HPDE6-E6E7 (cell line): Measurements from ENCODE around the gene AFAP1.

ENCODE experiments used
- DNase-seq: peaks from one replicate; pipeline ENCODE4 v3.0.0; 2011; ENCODE audit warnings: missing footprints; ENCODE audit errors: extremely low spot score

Gene AFAP1

GRCh38 chr4:7864685-7865084 lies 75.0 kb downstream of the AFAP1 start:
- no peak for DNase-seq

GRCh38 chr4:7863911-7864681 lies 75.6 kb downstream of the AFAP1 start:
- DNase-seq = no peak

GRCh38 chr4:7862561-7863192 lies 77.0 kb downstream of the AFAP1 start:
- DNase-seq = no peak

GRCh38 chr4:7861440-7861881 lies 78.2 kb downstream of the AFAP1 start:
- no peak for DNase-seq

- no peak for DNase-seq
Observed at GRCh38 chr4:7860600-7861163, 79.0 kb downstream of the AFAP1 start.

- no peak for DNase-seq
Observed at GRCh38 chr4:7859326-7859725, 80.3 kb downstream of the AFAP1 start.

- DNase-seq = no peak
Observed at GRCh38 chr4:7858498-7858897, 81.2 kb downstream of the AFAP1 start.

- no peak for DNase-seq
Observed at GRCh38 chr4:7857993-7858392, 81.7 kb downstream of the AFAP1 start.

GRCh38 chr4:7857238-7857701 lies 82.4 kb downstream of the AFAP1 start:
- DNase-seq = no peak

GRCh38 chr4:7855731-7856130 lies 83.9 kb downstream of the AFAP1 start:
- DNase-seq = no peak

GRCh38 chr4:7854697-7855370 lies 84.8 kb downstream of the AFAP1 start:
- DNase-seq = no peak

GRCh38 chr4:7854216-7854615 lies 85.4 kb downstream of the AFAP1 start:
- no peak for DNase-seq

- DNase-seq = no peak
Observed at GRCh38 chr4:7853271-7853670, 86.4 kb downstream of the AFAP1 start.

GRCh38 chr4:7852568-7853185 lies 87.0 kb downstream of the AFAP1 start:
- no peak for DNase-seq

- no peak for DNase-seq
Observed at GRCh38 chr4:7850489-7850888, 89.2 kb downstream of the AFAP1 start.

- no peak for DNase-seq
Observed at GRCh38 chr4:7847206-7847605, 92.5 kb downstream of the AFAP1 start.

- no peak for DNase-seq
Observed at GRCh38 chr4:7845493-7846128, 94.0 kb downstream of the AFAP1 start.

- peak; percentile 41 for DNase-seq
Observed at GRCh38 chr4:7844594-7844991, 95.1 kb downstream of the AFAP1 start.

GRCh38 chr4:7843831-7844593 lies 95.6 kb downstream of the AFAP1 start:
- DNase-seq = peak; percentile 32

GRCh38 chr4:7842384-7843279 lies 97.0 kb downstream of the AFAP1 start:
- peak; percentile 69 for DNase-seq
